Endothelial cell of umbilical vein (primary cell): ENCODE results near the gene SIRT5. TPM values are rescaled to one million over a fixed set of nuclear protein-coding genes. Genes with fewer than 3 reads are reported as not detected.

Experiments
- BruUV-seq: library from RNA; stranded (reverse); fragments of 400-500 nt; replicated peaks from 2 replicates; lab custom pipeline; 2021; lab: Mats Ljungman, UMichigan
- CTCF ChIA-PET: fragments of 300-600, 350-600 bp; sonication (Branson Sonifier 250); formaldehyde crosslinking; loops from one replicate; lab custom pipeline; 2021; ENCODE audit warnings: antibody characterized with exemption, inconsistent platforms; lab: Charles Lee
- POLR2A ChIA-PET: fragments of 300-600, 350-600 bp; sonication (Branson Sonifier 250); formaldehyde crosslinking; loops from one replicate; lab custom pipeline; 2021; ENCODE audit warnings: antibody characterized with exemption, inconsistent platforms; lab: Charles Lee
- DNase-seq: peaks from one replicate; pipeline ENCODE4 v3.0.0-alpha.2; 2011; ENCODE audit warnings: low read depth, low spot score
- FAIRE-seq: peaks from 2 replicates; lab custom pipeline; 2011; peaks lifted over from hg19 to GRCh38; lab: Jason Lieb, UNC
- H2AFZ ChIP-seq: 2 replicates; pipeline ENCODE4 v1.6.0; 2012; ENCODE audit warnings: low read depth, low read length, control low read depth, inconsistent platforms
- H3K27ac ChIP-seq: 2 replicates; pipeline ENCODE4 v1.5.1; 2011; ENCODE audit warnings: low read depth, mild to moderate bottlenecking, control low read depth, low read length, moderate library complexity; ENCODE audit not compliant: insufficient read depth
- H3K27me3 ChIP-seq, 2 experiments: 2 replicates each; pipeline versions ENCODE4 v1.6.0 to v1.6.1; 2011; ENCODE audit warnings: low read length in 2 of 2, mixed read lengths in 1 of 2; ENCODE audit not compliant: control insufficient read depth in 2 of 2, insufficient read depth in 2 of 2
- H3K36me3 ChIP-seq, 2 experiments: 2 replicates in 1 of 2; 3 replicates in 1 of 2; pipeline ENCODE4 v1.5.1; 2011; ENCODE audit warnings: low read length in 2 of 2, mild to moderate bottlenecking in 1 of 2, moderate library complexity in 1 of 2; ENCODE audit not compliant: control insufficient read depth in 2 of 2, insufficient read depth in 2 of 2; ENCODE audit errors: extremely low read depth in 1 of 2
- H3K4me1 ChIP-seq: 3 replicates; pipeline ENCODE4 v1.5.1; 2011; ENCODE audit warnings: mild to moderate bottlenecking, low read length; ENCODE audit not compliant: control insufficient read depth, insufficient read depth; ENCODE audit errors: extremely low read depth
- H3K4me2 ChIP-seq: 2 replicates; pipeline ENCODE4 v1.6.1; 2011; ENCODE audit warnings: low read length, control low read depth, mixed read lengths; ENCODE audit not compliant: insufficient read depth
- H3K4me3 ChIP-seq, 3 experiments: fragments of 200-600 bp in 1 of 3; sonication (generic), shearing (Covaris generic) in 1 of 3; replicated peaks in 1 of 3; 2 replicates each; pipeline ENCODE4 v1.5.1; 2011 to 2016; ENCODE audit warnings: control low read depth in 3 of 3, low read length in 3 of 3, mild to moderate bottlenecking in 2 of 3, inconsistent platforms in 1 of 3, low read depth in 1 of 3, moderate library complexity in 1 of 3; ENCODE audit not compliant: insufficient read depth in 1 of 3
- H3K79me2 ChIP-seq: 2 replicates; pipeline ENCODE4 v1.6.0; 2012; ENCODE audit warnings: low read length, inconsistent platforms; ENCODE audit not compliant: control insufficient read depth, insufficient read depth
- H3K9ac ChIP-seq: replicated peaks from 2 replicates; pipeline ENCODE3; 2011; ENCODE audit warnings: low read length, control low read depth; ENCODE audit not compliant: insufficient read depth; ENCODE audit errors: extremely low read depth
- H3K9me1 ChIP-seq: replicated peaks from 3 replicates; pipeline ENCODE4 v1.6.0; 2011; ENCODE audit warnings: mild to moderate bottlenecking, low read length; ENCODE audit not compliant: control insufficient read depth, insufficient read depth; ENCODE audit errors: extremely low read depth
- H3K9me3 ChIP-seq: replicated peaks from 2 replicates; pipeline ENCODE4 v1.5.1; 2012; ENCODE audit warnings: low read length, inconsistent platforms; ENCODE audit not compliant: control insufficient read depth, insufficient read depth
- H4K20me1 ChIP-seq: replicated peaks from 2 replicates; pipeline ENCODE3; 2011; ENCODE audit warnings: mild to moderate bottlenecking, low read length; ENCODE audit not compliant: control insufficient read depth, insufficient read depth; ENCODE audit errors: extremely low read depth
- CTCF ChIP-seq, 2 donors: IDR thresholded peaks; 1 replicate in 1 of 2; 2 replicates in 1 of 2; pipeline ENCODE4 v1.5.1; 2011; ENCODE audit warnings: low read length in 2 of 2, mild to moderate bottlenecking in 2 of 2, moderate library complexity in 2 of 2, control low read depth in 1 of 2, inconsistent platforms in 1 of 2, low read depth in 1 of 2; ENCODE audit not compliant: insufficient read depth in 1 of 2; ENCODE audit errors: extremely low read depth in 1 of 2
- EZH2 ChIP-seq: IDR thresholded peaks from 2 replicates; pipeline ENCODE4 v1.6.1; 2012; ENCODE audit warnings: borderline replicate concordance, low read depth, mild to moderate bottlenecking, moderate library complexity, low read length, inconsistent platforms; ENCODE audit not compliant: severe bottlenecking
- FOS ChIP-seq: IDR thresholded peaks from 2 replicates; pipeline ENCODE4 v1.6.1; 2011; ENCODE audit warnings: mild to moderate bottlenecking, low read length, moderate library complexity, borderline replicate concordance; ENCODE audit not compliant: insufficient read depth
- GATA2 ChIP-seq: IDR thresholded peaks from 2 replicates; pipeline ENCODE4 v1.7.0; 2011; ENCODE audit warnings: low read depth, mild to moderate bottlenecking, moderate library complexity, mixed read lengths, low read length; ENCODE audit not compliant: insufficient read length, insufficient read depth
- JUN ChIP-seq: IDR thresholded peaks from 2 replicates; pipeline ENCODE4 v1.6.1; 2011; ENCODE audit warnings: borderline replicate concordance, low read depth; ENCODE audit not compliant: insufficient read length, insufficient read depth
- MAX ChIP-seq: IDR thresholded peaks from 2 replicates; pipeline ENCODE4 v1.6.1; 2011; ENCODE audit not compliant: insufficient read depth, insufficient read length
- MYC ChIP-seq: IDR thresholded peaks from one replicate; pipeline ENCODE4 v1.6.1; 2011; ENCODE audit warnings: mild to moderate bottlenecking, low read depth, low read length
- POLR2A ChIP-seq: IDR thresholded peaks from 2 replicates; pipeline ENCODE4 v1.6.1; 2012; ENCODE audit warnings: low read depth, mild to moderate bottlenecking, control low read depth, low read length
- POLR2AphosphoS5 ChIP-seq: IDR thresholded peaks from 2 replicates; pipeline ENCODE4 v1.6.1; 2012; ENCODE audit warnings: low read depth, mild to moderate bottlenecking, control low read depth, low read length, moderate library complexity; ENCODE audit not compliant: insufficient read depth
- dilution Hi-C: fragments of 300-500 bp; cut with MboI; formaldehyde crosslinking; loops from one replicate; pipeline ENCODE4 v1.15.0; 2019; ENCODE audit warnings: low sequenced_read_pairs; ENCODE audit not compliant: extremely low pct_ligation_motif_present
- intact Hi-C: fragments of 100-400 bp; cut with micrococcal nuclease; formaldehyde crosslinking; loops from one replicate; pipeline ENCODE4 v1.10.0; 2022
- polyA plus RNA-seq, 4 experiments: library from polyadenylated mRNA; depleted of rRNA in 3 of 4; stranded (reverse) in 3 of 4; unstranded in 1 of 4; fragments of >200 nt; gene quantifications; 2 replicates each; pipeline versions ENCODE4 v1.2.1 to v1.2.3, GENCODE V29; 2011 to 2012; ENCODE audit warnings: missing spikeins in 1 of 4
- total RNA-seq: library from RNA; stranded (reverse); gene quantifications from 2 replicates; pipeline ENCODE4 v1.2.3, GENCODE V29; 2021

The SIRT5 gene
- total and polyA plus RNA-seq, 2 donors (not counting 3 experiments of a cell fraction or from before 2014, with no cell fraction given): 4.7 to 7.2 TPM

GRCh38 chr6:13660273-13660672 is 85.9 kb downstream of the SIRT5 start:
- H3K4me1 ChIP-seq: no peaks in the 10 kb centered on the region
- no TSS peak for BruUV-seq
- DNase-seq (no peak), FAIRE-seq (no peak)
- ChIA-PET CTCF (interaction anchor here (1.1 to 1.7 kb wide), 2 partner anchors 13 to 49 kb away, joined by 3 to 4 read pairs; no protein-coding TSS in a partner anchor), POLR2A (interaction anchor here (1.1 kb wide), 1 partner anchor 9 kb away, joined by 3 read pairs; no protein-coding TSS in a partner anchor)
- H2AFZ ChIP-seq: no peak overlapping the region
- dilution Hi-C loops: no loop called here
- TF ChIP-seq POLR2A (no peak), EZH2 (no peak), CTCF (IDR thresholded peaks at IDR 0.05; ENCODE audit: extremely low read depth in 1 of 2, insufficient read depth in 1 of 2, low read depth in 1 of 2, low read length in 2 of 2) (no peak), JUN (no peak), MYC (no peak), GATA2 (no peak), MAX (no peak), FOS (no peak), POLR2AphosphoS5 (no peak)
- no peak overlapping the region for H3K4me2 ChIP-seq
- H3K36me3 ChIP-seq: no peaks in the 10 kb centered on the region
- H3K27me3 ChIP-seq: no peaks in the 10 kb centered on the region
- peaks cover 13% of the 10 kb centered on the region for H4K20me1 ChIP-seq
- intact Hi-C loops: loop anchor here (2.0 kb wide), 1 partner anchor 37 kb away; no protein-coding TSS in a partner anchor
- no peak overlapping the region for H3K9ac ChIP-seq
- H3K9me1 ChIP-seq: no peaks in the 10 kb centered on the region
- peaks cover 59% of the 10 kb centered on the region for H3K79me2 ChIP-seq
- H3K27ac ChIP-seq: no peak overlapping the region
- no peak overlapping the region for H3K4me3 ChIP-seq
- H3K9me3 ChIP-seq: no peaks in the 10 kb centered on the region
